ENCODE data around the gene ARHGEF39. TPM values are rescaled to one million over a fixed set of nuclear protein-coding genes. Genes with fewer than 3 reads are reported as not detected.

The ARHGEF39 gene
- total RNA-seq, 1 donor from 2014 or later, result 1.0 TPM

DNA sequence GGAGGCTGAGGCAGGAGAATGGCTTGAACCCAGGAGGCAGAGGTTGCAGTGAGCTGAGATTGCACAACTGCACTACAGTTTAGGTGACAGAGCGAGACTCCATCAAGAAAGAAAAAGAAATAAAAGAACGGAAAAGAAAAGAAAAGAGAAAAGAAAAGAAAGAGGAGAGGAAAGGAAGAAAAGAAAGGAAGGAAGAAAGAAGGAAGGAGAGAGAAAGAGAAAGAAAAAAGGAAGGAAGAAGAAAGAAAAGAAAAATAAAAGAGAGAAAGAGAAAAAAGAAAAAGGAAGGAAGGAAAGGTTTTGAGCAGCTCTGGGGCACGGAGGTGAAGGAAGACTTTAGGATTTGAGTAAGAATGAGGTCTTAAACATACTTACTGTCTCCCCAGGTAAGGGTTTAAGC is 48.6 kb upstream of the ARHGEF39 start:
- DNase-seq (ENCODE audit: low read depth) (no peak), FAIRE-seq (no peak)
- Histone ChIP-seq H3K4me2 (ENCODE audit: low read length) (no peak overlapping the region), H2AFZ (ENCODE audit: low read depth, low read length) (no peak overlapping the region), H4K20me1 (ENCODE audit: insufficient read depth, low read length) (peaks cover 90% of the 10 kb centered on the region), H3K27ac (ENCODE audit: low read depth, low read length) (no peak overlapping the region), H3K4me1 (ENCODE audit: insufficient read depth, low read length) (no peaks in the 10 kb centered on the region), H3K9me3 (ENCODE audit: insufficient read depth, low read depth, low read length) (no peaks in the 10 kb centered on the region), H3K27me3 (ENCODE audit: insufficient read depth, low read length) (no peaks in the 10 kb centered on the region), H3K9ac (ENCODE audit: low read length) (no peak overlapping the region), H3K36me3 (ENCODE audit: insufficient read depth, low read length) (peaks cover 85% of the 10 kb centered on the region), H3K4me3 (ENCODE audit: insufficient read depth, low read depth, low read length) (no peak overlapping the region), H3K79me2 (ENCODE audit: insufficient read depth, low read length) (peaks cover 60% of the 10 kb centered on the region)
- Mint-ChIP-seq H3K4me1 (ENCODE audit: low read depth, unreplicated experiment) (peaks cover 12% of the 10 kb centered on the region), H3K4me3 (ENCODE audit: unreplicated experiment) (no peak overlapping the region), H3K27me3 (ENCODE audit: low read depth, unreplicated experiment) (no peaks in the 10 kb centered on the region), H3K9me3 (ENCODE audit: unreplicated experiment) (no peaks in the 10 kb centered on the region), H3K27ac (ENCODE audit: unreplicated experiment) (no peak overlapping the region), H3K36me3 (ENCODE audit: low read depth, unreplicated experiment) (peaks cover 40% of the 10 kb centered on the region)
- no peak for TF ChIP-seq EZH2 (IDR thresholded peaks at IDR 0.05; ENCODE audit: insufficient read depth, low read length)
- TF ChIP-seq, protein P1, sequence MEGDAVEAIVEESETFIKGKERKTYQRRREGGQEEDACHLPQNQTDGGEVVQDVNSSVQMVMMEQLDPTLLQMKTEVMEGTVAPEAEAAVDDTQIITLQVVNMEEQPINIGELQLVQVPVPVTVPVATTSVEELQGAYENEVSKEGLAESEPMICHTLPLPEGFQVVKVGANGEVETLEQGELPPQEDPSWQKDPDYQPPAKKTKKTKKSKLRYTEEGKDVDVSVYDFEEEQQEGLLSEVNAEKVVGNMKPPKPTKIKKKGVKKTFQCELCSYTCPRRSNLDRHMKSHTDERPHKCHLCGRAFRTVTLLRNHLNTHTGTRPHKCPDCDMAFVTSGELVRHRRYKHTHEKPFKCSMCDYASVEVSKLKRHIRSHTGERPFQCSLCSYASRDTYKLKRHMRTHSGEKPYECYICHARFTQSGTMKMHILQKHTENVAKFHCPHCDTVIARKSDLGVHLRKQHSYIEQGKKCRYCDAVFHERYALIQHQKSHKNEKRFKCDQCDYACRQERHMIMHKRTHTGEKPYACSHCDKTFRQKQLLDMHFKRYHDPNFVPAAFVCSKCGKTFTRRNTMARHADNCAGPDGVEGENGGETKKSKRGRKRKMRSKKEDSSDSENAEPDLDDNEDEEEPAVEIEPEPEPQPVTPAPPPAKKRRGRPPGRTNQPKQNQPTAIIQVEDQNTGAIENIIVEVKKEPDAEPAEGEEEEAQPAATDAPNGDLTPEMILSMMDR (IDR thresholded peaks at IDR 0.05; ENCODE audit: insufficient read depth, low read depth, low read length), result no peak

DNA sequence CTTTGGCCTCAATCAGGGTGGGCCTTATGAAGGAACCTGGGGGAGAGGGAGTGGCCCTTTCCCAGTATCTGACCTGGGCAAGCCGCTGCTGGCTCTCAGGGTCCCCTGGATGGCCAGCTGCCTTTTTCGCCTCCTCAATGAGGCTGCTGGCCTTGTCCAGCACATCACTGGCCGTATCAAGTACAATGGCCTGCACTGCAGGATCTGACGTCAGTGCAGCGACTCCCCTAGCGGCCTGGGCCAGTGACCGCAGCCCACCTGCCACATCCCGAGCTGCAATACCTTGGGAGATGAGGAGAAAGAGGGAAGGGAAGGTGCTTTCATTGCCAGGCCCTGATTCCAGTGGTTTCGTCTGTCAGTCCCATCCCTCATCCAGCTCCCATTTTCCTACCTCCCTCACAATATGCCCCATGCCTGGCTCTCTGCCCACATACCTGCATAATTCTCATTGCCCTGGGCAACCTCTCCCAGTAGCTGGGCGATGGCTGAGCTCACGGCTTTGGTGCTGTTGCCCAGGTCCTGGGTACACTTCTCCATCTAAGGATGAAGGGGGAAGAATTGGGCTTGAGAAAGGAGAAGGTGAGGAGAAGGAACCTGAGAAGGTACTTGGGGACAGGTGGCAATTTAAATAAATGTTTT is 47.9 kb upstream of the ARHGEF39 start:
- no peaks in the 10 kb centered on the region for H3K4me1 ChIP-seq (ENCODE audit: insufficient read depth, low read length)

More for the DNA sequence above, 47.9 kb upstream of the ARHGEF39 start:
- H3K27ac Mint-ChIP-seq (ENCODE audit: unreplicated experiment), result no peak overlapping the region
- Histone ChIP-seq H3K79me2 (ENCODE audit: insufficient read depth, low read length) (peaks cover 59% of the 10 kb centered on the region), H3K9ac (ENCODE audit: low read length) (no peak overlapping the region), H3K9me3 (ENCODE audit: insufficient read depth, low read depth, low read length) (no peaks in the 10 kb centered on the region), H3K4me2 (ENCODE audit: low read length) (no peak overlapping the region), H3K36me3 (ENCODE audit: insufficient read depth, low read length) (peaks cover 85% of the 10 kb centered on the region), H2AFZ (ENCODE audit: low read depth, low read length) (no peak overlapping the region), H3K27ac (ENCODE audit: low read depth, low read length) (no peak overlapping the region), H3K27me3 (ENCODE audit: insufficient read depth, low read length) (no peaks in the 10 kb centered on the region), H4K20me1 (ENCODE audit: insufficient read depth, low read length) (peaks cover 90% of the 10 kb centered on the region), H3K4me3 (ENCODE audit: insufficient read depth, low read depth, low read length) (no peak overlapping the region)
- H3K27me3 Mint-ChIP-seq (ENCODE audit: low read depth, unreplicated experiment), result no peaks in the 10 kb centered on the region
- no peak for TF ChIP-seq EZH2 (IDR thresholded peaks at IDR 0.05; ENCODE audit: insufficient read depth, low read length)
- TF ChIP-seq, protein P1 (IDR thresholded peaks at IDR 0.05; ENCODE audit: insufficient read depth, low read depth, low read length), result no peak
- peaks cover 39% of the 10 kb centered on the region for H3K36me3 Mint-ChIP-seq (ENCODE audit: low read depth, unreplicated experiment)
- DNase-seq (ENCODE audit: low read depth) (no peak), FAIRE-seq (no peak)
- H3K9me3 Mint-ChIP-seq (ENCODE audit: unreplicated experiment), result no peaks in the 10 kb centered on the region
- H3K4me1 Mint-ChIP-seq (ENCODE audit: low read depth, unreplicated experiment), result peaks cover 12% of the 10 kb centered on the region
- H3K4me3 Mint-ChIP-seq (ENCODE audit: unreplicated experiment), result no peak overlapping the region
